ENCODE measurements around the gene WDFY4.

The WDFY4 gene

DNA sequence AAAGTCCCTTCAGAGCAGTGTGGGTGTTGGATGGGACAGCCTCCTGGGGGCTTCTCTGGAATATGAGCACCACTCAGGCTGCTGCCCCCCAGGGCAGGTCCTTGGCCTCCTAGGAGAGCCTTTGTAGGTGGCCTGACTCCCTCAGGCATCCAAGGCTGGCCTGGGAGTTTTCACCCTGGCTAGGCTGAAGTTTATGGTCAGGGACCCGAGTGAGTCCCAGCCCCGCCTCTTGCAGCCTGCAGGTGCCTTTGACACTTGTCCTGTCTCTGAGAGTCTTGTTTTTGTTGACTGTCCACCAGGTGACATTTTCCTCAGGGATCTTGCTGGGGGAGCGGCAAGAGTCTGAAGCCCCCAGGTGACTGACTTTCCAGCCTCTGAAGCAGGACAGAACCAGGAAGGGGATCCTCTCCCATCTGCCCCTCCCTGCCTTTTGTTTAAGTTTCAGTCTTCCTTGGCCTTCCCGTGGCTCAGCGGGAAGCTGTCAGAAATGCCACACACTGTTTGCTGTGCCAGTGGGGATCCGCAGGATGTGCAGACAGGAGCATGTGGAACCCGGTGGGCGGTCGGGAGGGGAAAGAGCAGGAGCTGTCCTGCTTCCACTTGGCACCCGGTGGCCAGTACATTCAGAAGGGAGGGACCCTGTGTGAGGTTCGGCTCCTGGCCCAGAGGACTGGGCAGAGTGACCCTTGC lies 195.5 kb downstream of the WDFY4 start:
- DNase-seq (ENCODE audit: low read depth in 2 of 2), result no peak

DNA sequence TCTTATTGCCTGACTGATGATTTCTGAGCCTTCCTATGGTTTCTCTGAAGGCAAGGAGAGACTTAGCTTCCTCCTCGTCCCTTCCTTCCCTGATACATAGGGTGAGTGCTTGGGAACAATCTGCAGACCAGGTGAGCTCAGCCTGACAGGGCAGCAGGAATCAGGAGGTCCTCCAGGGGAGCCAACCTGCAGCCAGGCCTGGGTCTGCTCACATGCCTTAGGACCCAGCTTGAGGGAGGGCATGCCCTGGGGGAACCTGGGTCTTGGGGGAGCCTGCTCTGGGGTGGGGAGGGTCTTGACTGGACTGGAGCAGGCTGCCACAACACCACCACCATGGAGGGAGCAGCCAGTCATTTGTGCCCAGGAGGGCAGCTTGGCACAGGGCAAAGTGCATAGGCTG lies 197.3 kb downstream of the WDFY4 start:
- DNase-seq (ENCODE audit: low read depth in 2 of 2), result no peak

DNA sequence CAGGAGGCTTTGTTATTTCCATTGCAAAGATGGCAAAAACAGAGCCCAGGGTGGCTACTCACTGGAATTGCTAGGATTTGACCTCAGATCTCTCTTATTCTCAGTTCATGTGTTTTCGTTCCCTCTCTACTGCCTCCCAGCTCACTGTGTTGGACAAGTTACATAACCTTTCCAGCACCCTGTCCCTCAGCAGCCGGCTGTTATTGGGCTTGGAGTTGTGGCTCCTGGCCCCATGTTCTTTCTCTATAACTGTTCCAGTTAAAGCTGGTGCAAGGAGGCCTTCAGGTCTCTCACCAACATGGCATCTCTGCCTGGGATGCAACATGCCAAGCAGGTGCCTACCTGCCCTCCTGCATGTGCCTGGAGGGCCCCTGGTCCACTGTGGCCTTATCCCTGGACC lies 198.2 kb downstream of the WDFY4 start:
- no peak for DNase-seq (ENCODE audit: low read depth in 2 of 2)

DNA sequence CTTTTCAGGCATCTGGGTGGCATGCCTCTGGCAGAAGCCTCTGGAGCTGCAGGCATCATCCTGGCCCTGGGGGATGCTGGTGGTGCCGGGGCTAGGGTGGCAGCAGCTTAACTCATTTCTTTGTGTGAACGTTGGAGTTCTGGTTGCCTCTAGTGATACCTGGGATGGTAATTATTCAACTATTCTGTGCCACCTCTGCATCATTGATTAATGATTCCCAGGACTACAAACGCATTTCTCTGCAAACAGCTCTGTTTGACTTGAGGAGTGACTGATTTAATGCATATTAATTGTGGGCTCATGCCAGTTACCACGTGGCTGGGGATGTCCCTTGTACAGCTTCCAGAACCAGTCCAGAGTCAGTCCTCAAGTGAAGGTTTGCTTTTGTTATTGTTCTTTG lies 199.0 kb downstream of the WDFY4 start:
- DNase-seq (ENCODE audit: low read depth in 2 of 2), result no peak

DNA sequence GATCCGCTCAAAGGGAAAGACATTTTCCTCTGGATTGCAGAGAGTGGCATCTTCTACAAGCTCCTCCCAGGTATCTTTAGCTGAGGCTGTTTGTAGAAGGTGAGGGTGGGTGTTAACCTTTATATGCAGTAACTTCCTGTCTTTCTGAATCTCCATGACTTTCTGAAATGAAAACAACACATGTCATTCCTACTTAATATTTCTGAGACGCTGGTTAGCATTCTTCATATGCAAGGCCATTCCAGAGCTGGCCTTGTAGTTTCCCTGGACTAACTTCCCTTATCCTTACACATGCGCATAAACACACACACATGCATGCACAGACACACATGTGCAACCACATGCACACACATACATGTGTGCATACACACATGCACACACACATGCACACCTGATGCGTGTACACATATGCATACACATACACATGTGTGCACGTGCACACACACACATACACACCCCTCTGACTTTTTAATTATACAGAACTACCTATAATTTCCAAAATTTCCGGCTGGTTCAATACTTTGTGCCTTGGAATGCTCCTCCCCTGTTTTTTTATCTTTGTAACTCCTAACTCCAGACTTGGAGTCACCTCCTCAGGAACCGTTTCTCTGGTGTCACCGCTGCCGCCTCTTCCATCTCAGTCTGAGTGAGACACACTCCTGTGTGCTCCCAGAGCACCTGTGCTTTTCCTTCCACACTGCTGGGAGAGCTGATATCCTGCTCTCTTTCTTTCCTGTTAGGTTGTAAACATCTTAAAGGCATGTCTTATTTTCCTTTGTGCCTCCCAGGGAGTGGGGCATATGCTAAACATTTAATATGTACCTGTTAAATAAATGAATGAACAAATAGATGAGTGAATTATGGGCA lies 199.7 kb downstream of the WDFY4 start:
- DNase-seq (ENCODE audit: low read depth in 2 of 2), result no peak

DNA sequence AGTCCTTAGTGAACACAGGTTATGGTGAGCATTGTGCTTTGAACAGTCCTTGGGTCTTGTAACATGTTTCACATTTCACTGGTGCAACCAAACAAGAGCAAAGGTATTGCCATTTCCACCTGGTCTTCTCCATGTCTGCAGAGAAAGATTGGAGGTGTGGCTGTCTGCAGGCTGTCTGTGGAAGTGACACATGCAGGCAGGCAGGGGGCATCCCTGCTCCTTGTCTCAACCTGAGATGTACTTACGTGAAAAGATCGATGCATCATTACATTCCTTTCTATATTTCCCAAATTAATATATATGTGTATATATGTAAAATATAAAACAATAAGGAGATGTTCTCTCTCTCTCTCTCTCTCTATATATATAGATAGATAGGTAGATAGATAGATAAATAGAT lies 200.7 kb downstream of the WDFY4 start:
- DNase-seq (ENCODE audit: low read depth in 2 of 2), result no peak

DNA sequence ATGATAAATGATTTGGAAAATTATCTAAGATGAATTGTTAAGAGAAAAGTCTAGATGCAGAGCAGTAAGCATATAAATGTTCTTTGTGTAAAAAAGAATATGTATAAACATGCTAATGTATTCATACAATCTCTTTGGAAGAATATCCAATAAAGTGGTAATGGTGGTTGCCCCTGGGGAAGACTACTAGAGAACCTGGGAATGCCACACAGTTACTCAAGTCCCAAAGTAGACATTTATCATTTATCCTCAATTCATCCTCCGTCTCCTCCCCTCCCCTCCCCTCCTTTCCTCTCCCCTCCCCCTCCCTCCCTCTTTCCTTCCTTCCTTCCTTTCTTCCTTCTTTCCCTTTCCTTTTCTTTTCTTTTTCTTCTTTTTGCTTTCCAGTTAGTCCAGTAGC lies 203.3 kb downstream of the WDFY4 start:
- DNase-seq (ENCODE audit: low read depth in 2 of 2), result no peak

DNA sequence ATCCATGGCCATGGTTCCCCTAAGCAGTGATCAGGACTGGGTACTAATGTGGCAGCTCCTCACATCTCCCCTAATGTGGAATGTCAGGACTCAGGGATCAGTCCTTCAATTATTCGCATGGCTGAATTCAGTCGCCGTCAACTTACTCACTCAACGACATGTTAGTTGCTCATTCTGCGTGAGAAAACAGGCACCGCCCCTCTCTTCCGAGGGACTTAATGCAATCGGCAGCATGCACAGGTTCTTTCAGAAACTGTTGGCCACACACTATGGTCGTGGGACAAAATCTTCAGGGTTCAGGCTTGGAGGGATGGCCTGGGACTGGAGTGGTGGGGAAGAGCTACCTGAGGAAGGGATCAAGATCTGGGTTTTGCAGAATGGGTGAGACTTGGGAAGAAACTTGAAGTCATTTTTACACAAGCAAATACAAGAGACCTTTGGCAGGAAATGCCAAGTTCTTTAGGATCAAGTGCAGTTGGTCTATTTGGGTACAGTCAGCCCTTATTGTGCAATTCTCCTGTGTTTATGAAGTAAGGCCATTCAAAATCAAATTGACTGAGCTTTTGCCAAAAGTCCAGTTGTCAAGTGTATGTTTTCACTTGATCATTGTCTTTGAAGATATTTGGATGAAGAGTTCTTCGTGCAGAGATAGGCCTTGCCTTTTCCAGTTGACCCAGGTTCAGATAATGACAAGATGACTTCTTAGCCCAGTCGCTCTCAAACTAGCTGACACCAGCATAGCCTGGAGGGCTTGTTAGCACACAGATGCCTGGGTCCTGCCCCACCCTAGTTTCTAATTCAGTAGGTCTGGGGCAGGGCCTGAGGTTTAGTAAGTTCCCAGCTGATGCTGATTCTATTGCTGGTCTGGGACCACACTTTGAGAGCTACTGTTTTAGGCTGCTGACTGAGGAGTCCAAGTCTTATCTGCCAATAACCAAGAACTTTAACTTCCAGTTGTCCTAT lies 206.5 kb downstream of the WDFY4 start:
- no peak for DNase-seq (ENCODE audit: low read depth in 2 of 2)

DNA sequence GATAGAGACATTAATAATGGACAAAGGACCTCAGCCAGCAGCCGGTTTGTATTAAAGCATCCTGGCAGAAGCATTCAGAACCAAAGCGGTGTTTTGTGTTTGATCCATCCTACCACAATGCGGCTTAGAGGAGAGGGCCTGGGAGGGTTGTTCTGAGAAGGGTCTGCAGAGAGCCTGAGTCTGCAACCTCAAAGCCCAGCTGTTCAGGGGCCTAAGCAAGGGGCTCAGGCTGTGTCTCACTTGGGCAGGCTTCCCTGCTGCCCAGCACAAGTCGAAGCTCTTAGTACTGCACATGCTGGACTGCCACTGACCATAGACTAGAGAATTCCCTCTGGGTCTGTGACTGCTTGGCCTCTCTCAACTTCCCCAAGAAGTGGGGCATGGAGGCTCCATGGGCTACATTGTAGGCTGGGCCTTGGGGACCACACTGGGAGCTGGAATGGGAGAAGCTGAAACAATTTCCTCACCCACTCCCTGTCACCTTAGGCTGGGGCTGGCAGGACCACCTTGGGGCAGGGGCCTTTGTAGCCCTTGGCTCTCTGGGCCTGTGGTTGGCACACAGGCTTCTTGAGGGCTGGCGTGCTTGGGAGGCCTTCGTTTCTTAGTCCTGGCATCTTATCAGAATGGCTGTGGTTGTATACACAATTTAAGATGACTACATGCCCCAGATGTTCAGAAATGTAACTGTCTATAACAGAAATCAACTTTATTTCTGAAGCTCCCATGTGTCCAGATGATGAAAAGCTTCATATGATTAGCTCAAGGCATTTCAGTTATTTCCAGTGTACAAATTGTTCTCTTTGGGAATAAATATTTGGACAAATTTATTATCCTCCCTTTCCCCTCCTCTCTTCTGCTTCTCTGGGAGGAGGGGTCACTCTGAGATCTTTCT lies 210.5 kb downstream of the WDFY4 start:
- DNase-seq (ENCODE audit: low read depth in 2 of 2), result no peak

DNA sequence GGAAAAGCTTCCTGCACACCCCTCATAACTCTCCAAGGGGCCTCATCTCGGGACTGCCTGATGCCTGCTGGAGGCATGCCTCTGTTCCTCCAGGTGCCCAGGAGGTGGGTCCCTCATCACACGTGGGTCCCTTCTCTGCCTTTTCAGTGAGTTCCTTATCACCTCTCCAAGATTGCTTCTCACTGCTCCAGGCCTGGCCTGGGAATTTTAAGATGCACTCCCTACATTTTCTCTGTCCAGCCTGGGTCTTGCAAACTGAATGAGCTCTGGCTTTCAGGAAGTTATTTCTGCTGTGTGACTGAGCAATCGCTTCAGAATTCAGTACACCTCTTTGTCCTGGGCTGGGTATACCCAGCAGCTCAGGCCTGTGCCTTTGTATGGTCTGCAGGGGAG lies 211.1 kb downstream of the WDFY4 start:
- no peak for DNase-seq (ENCODE audit: low read depth in 2 of 2)

DNA sequence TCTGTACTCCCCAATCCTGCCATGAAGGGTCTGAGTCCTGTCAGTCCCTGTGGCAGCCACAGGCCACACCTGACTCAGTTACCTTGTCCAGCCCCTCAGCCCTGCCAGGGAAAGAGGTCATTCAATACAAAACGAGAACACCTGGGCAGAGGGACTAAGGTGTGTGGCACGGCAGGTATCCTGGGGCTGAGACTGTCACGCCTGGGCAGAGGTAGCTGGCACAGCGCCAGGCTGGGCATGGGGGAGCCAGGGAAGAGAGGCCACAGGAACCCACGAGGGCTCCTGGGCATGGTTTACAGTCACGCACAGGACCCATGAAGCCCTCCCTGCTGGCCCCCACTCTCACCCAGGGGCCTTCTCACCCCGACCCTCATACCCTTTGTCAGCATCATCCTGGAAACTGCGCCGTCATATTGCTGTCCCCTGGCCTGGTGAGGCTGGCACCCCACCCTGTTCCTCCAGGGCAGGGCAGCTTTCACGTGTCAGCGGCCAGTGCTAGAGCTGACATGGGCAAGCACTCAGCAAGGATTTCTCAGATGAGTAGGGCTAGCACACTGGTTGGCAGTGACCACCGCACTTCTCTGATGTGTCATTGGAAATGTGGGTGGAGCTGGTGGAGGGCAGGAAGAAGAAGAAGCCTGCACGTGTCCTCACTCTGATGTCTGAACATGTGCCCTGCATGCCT lies 212.2 kb downstream of the WDFY4 start:
- DNase-seq (ENCODE audit: low read depth in 2 of 2), result no peak

DNA sequence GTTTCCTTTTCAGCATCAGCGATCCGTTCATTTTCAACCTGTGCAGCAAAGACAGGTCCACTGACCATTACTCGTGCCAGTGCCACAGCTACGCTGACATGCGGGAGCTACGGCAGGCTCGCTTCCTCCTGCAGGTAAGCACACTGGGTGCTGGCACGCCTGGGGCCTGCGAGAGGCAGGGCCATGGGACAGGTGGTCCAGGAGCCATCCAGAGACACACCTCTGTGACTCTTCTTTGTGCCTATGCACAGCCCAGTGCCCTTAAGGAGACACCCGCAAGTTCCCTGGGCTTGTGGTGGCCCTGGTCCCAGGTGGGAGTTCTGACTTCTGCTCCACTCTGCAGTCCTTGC lies 212.7 kb downstream of the WDFY4 start:
- no peak for DNase-seq (ENCODE audit: low read depth in 2 of 2)

DNA sequence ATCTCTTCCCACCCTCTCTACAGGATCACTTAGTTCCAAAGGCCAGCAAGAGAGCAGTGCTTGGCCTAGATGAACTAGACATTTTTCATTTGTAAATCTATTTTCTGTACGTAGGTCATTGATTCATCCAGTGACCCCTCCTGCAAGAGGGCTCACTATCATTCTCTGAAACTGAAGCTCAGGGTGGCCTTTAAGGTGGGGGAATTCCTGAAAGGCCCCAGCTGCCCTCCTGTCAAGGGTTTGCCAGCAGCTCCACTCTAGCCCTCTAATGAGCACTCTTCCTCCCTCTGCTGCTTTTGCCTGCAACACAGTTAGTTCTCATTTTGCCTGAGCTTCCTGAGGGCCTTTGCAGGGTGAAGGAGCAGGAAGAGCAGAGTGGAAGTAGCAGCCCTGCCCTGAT lies 213.8 kb downstream of the WDFY4 start:
- DNase-seq (ENCODE audit: low read depth in 2 of 2), result no peak

DNA sequence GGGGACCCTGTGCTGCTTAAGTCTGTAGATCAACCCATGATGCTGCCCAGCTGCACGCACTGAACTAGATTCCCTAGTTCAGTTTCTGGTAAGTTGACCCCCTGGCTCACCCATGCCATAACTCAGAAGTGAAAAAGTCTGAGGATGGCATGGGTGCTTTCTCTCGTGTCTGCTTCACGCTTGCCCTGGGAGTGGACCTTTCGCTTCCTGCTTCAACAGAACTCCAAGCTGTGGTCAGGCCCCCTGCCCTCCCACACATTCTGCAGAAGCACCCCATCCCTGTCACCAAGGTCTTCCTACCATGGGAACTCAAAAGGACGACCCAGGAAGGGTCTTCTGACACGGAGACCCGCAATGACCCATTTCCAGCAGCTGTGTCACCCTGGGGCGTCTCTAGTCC lies 215.1 kb downstream of the WDFY4 start:
- DNase-seq (ENCODE audit: low read depth in 2 of 2), result no peak

DNA sequence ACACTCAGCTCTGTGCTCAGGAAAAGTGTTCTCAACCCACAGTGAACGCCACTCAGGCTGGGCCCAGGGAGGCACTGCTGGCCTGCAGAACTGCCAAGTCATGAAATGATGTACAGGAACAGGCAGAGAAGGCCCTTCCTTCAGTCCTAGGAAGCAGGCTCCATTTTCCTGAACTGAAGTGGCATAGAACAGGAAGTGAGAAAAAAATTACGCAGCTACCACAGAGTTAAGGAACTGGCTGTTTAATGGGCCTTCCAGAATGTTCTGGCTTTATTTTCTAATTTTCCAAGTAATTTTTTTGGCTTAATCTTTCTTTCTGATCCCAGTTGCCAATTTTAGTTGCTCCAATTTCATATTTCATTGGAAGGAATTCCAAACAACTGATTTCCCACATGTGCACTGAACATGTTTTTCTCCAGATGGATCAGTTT lies 215.7 kb downstream of the WDFY4 start:
- DNase-seq (ENCODE audit: low read depth in 2 of 2), result no peak

DNA sequence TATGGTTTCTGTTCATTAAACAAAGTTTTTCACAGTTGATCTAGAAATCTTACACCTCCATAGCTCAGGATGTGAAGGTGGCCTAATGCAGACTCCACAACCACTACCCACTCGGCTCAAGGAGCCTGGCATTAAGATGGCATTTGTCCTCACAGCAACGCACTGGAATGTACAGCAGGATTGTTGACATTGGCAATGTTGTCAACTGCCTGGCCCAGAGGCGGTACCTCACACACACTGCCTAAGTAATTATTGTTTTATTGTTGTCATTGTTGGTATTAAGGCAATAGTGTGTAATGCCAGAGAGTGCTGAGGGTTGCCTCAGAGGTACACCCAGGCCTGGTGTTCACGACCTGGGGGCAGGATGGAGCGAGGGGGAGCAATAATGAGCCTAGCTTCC lies 216.6 kb downstream of the WDFY4 start:
- DNase-seq (ENCODE audit: low read depth in 2 of 2), result no peak

DNA sequence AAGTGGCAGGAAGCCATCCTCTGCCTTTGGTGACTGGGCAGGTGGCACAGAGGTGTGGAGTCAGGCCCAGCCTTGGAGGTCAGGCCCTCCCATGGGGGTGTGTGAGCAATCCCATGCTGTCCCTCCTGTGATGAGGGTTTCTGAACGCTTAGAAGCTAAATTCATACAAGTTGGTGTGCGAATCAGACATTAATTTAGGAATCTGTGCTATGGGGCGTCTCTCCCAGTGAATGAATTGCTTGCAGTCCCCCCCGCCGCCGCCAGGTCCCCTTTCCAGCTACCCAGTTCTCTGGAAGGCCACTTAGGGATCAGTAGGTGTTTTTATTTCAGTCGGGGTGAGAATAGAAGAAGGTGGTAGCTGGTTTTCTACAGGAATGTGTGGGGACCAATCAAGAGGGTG lies 217.4 kb downstream of the WDFY4 start:
- DNase-seq (ENCODE audit: low read depth in 2 of 2), result no peak

DNA sequence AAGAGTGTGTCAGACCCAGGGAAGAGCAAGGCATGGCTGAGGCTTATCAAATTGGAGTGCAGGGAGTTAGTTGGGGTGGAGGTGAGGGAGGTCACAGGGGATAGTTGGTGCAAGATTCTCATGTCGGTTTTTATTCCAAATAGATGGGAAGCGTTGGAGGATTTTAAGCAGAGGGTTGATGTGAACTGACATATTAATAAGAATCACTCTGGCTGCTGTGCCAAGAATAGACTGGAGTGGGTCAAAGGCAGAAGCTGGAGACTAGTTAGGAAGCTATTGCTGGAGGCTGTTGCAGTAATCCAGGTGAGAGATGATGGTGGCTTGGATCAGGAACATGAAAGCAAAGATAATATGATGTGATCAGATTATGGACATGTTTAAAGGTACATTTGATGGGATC lies 218.5 kb downstream of the WDFY4 start:
- DNase-seq (ENCODE audit: low read depth in 2 of 2), result no peak

DNA sequence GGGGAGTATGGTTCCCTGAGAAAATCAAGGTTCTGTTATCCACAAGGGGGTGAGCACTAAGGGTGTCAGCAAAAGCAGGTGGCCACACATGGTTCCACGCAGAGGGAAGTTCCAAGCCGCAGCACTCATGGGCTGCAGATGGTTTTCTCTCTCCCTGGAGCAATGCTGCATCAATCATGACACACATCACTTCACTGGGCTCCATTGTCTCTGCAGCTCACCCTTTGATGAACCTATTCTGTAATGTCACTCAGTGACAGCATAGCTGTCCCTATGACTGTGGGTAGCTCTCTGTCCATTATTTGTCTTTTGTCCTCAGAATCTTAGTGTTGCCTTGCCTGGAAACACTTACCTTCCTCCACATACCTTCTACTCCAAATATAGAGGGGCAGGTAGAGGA lies 220.2 kb downstream of the WDFY4 start:
- no peak for DNase-seq (ENCODE audit: low read depth in 2 of 2)

DNA sequence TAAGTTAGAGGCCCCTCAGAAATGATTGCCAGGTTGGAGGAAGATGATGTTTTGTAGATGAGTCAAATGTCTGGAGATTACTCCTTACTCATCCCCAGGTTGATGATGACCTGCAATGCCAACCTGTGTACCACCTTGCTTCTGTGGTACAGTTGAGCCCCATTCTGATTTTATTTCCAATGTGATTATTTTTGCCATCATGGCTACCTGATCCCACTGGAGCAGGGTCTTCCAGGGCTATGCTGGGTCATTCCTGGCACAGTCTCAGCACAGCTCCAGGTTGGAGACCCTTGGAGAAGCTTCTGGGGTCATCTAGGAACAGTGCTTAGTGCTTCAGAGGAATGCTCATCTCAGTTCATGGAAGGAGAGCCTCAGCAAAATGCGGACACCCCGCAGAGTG lies 220.6 kb downstream of the WDFY4 start:
- DNase-seq (ENCODE audit: low read depth in 2 of 2), result no peak

DNA sequence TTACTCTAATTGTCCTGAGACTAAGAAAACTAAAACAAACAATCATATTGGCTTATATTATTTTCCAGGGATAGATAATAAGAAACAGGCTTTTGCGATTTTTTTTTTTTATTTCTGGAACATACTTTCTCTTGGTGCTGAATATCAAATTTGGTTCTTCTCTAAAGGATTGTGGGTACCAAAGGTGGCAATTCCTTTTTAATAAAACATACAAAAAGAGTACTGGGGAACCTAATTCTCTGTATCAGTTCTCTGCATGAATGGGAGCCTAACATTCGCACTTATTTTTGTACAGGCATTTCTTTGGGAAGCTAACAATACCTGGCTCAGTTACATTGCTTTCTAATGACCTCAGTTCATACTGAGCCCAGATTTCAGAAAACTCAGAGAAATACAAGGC lies 222.2 kb downstream of the WDFY4 start:
- DNase-seq (ENCODE audit: low read depth in 2 of 2), result no peak

All from stimulated activated CD8-positive, alpha-beta memory T cell treated with anti-CD3 and anti-CD28 coated beads, Interleukin-2, amount 100 ng/mL, for 1 hour (primary cell).